Measurements from ENCODE around the gene SERPINB5. TPM values are rescaled to one million over a fixed set of nuclear protein-coding genes. Genes with fewer than 3 reads are reported as not detected.

The SERPINB5 gene
- total and polyA plus RNA-seq, 2 experiments from 2014 or later = 0.16 TPM; not detected in 1

- H4K20me1 ChIP-seq (replicated peaks; ENCODE audit: insufficient read depth) = no peaks in the 10 kb centered on the region
- no peaks in the 10 kb centered on the region for H3K36me3 Mint-ChIP-seq (ENCODE audit: low read depth)
- H3K79me2 ChIP-seq (replicated peaks; ENCODE audit: insufficient read depth) = no peaks in the 10 kb centered on the region
- H3K27me3 ChIP-seq (ENCODE audit: insufficient read depth) = no peaks in the 10 kb centered on the region
- no peak overlapping the region for H3K27ac ChIP-seq (ENCODE audit: low read depth)
- DNase-seq (ENCODE audit: low spot score) (no peak), ATAC-seq (no peak)
- no peaks in the 10 kb centered on the region for H3F3A ChIP-seq (replicated peaks; ENCODE audit: low read depth)
- H3K4me3 Mint-ChIP-seq = no peak overlapping the region
- H3K9me3 Mint-ChIP-seq = no peaks in the 10 kb centered on the region
- H3K9me2 ChIP-seq (ENCODE audit: insufficient read depth) = peaks cover 7% of the 10 kb centered on the region; the same call in 1 of the 2 replicates
- H2AFZ ChIP-seq = no peak overlapping the region
- H3K4me1 ChIP-seq (ENCODE audit: insufficient read depth) = no peaks in the 10 kb centered on the region
- H3K4me2 ChIP-seq = no peak overlapping the region
- TF ChIP-seq ZNF114 (CRISPR knock-in tag; IDR thresholded peaks at IDR 0.05) = no peak
- no peak for TF ChIP-seq CREB1 (CRISPR knock-in tag; IDR thresholded peaks at IDR 0.05; ENCODE audit: low read depth)
- no peak for TF ChIP-seq NANOG (IDR thresholded peaks at IDR 0.05; ENCODE audit: borderline replicate concordance)
- TF ChIP-seq STAT1 (IDR thresholded peaks at IDR 0.05; ENCODE audit: unreplicated experiment) = no peak
- TF ChIP-seq, protein P1, sequence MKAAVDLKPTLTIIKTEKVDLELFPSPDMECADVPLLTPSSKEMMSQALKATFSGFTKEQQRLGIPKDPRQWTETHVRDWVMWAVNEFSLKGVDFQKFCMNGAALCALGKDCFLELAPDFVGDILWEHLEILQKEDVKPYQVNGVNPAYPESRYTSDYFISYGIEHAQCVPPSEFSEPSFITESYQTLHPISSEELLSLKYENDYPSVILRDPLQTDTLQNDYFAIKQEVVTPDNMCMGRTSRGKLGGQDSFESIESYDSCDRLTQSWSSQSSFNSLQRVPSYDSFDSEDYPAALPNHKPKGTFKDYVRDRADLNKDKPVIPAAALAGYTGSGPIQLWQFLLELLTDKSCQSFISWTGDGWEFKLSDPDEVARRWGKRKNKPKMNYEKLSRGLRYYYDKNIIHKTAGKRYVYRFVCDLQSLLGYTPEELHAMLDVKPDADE (IDR thresholded peaks at IDR 0.05) = no peak
- TF ChIP-seq ZNF331 (CRISPR knock-in tag; IDR thresholded peaks at IDR 0.05; ENCODE audit: low read depth) = no peak
- TF ChIP-seq, protein P2, sequence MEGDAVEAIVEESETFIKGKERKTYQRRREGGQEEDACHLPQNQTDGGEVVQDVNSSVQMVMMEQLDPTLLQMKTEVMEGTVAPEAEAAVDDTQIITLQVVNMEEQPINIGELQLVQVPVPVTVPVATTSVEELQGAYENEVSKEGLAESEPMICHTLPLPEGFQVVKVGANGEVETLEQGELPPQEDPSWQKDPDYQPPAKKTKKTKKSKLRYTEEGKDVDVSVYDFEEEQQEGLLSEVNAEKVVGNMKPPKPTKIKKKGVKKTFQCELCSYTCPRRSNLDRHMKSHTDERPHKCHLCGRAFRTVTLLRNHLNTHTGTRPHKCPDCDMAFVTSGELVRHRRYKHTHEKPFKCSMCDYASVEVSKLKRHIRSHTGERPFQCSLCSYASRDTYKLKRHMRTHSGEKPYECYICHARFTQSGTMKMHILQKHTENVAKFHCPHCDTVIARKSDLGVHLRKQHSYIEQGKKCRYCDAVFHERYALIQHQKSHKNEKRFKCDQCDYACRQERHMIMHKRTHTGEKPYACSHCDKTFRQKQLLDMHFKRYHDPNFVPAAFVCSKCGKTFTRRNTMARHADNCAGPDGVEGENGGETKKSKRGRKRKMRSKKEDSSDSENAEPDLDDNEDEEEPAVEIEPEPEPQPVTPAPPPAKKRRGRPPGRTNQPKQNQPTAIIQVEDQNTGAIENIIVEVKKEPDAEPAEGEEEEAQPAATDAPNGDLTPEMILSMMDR (conservative IDR thresholded peaks at IDR 0.05; ENCODE audit: low read depth in 2 of 2) = no peak
- TF ChIP-seq EZH2 (IDR thresholded peaks at IDR 0.05; ENCODE audit: low read depth, unreplicated experiment) = no peak
- no peak for TF ChIP-seq ZNF462 (CRISPR knock-in tag; IDR thresholded peaks at IDR 0.05)
- no peak for TF ChIP-seq JUNB (IDR thresholded peaks at IDR 0.05; ENCODE audit: unreplicated experiment)
- TF ChIP-seq POLR2AphosphoS5 (IDR thresholded peaks at IDR 0.05; ENCODE audit: low read depth) = no peak
- TF ChIP-seq, protein P3, sequence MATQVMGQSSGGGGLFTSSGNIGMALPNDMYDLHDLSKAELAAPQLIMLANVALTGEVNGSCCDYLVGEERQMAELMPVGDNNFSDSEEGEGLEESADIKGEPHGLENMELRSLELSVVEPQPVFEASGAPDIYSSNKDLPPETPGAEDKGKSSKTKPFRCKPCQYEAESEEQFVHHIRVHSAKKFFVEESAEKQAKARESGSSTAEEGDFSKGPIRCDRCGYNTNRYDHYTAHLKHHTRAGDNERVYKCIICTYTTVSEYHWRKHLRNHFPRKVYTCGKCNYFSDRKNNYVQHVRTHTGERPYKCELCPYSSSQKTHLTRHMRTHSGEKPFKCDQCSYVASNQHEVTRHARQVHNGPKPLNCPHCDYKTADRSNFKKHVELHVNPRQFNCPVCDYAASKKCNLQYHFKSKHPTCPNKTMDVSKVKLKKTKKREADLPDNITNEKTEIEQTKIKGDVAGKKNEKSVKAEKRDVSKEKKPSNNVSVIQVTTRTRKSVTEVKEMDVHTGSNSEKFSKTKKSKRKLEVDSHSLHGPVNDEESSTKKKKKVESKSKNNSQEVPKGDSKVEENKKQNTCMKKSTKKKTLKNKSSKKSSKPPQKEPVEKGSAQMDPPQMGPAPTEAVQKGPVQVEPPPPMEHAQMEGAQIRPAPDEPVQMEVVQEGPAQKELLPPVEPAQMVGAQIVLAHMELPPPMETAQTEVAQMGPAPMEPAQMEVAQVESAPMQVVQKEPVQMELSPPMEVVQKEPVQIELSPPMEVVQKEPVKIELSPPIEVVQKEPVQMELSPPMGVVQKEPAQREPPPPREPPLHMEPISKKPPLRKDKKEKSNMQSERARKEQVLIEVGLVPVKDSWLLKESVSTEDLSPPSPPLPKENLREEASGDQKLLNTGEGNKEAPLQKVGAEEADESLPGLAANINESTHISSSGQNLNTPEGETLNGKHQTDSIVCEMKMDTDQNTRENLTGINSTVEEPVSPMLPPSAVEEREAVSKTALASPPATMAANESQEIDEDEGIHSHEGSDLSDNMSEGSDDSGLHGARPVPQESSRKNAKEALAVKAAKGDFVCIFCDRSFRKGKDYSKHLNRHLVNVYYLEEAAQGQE (IDR thresholded peaks at IDR 0.05; ENCODE audit: unreplicated experiment) = no peak
- TF ChIP-seq EZH2phosphoT487 (IDR thresholded peaks at IDR 0.05; ENCODE audit: unreplicated experiment) = no peak
- H3K4me3 ChIP-seq = no peak overlapping the region
- H3K27me3 Mint-ChIP-seq (ENCODE audit: insufficient read depth, low read depth, poor library complexity) = no peaks in the 10 kb centered on the region
- H3K36me3 ChIP-seq (ENCODE audit: insufficient read depth) = no peaks in the 10 kb centered on the region
- no peaks in the 10 kb centered on the region for H3K4me1 Mint-ChIP-seq
- H3K27ac Mint-ChIP-seq = no peak overlapping the region
Observed at GRCh38 chr18:63551769-63552168, 75.0 kb downstream of the SERPINB5 start.

Measured in GM23338 (cell line).